ENCODE results near the gene TAX1BP1. TPM values are rescaled to one million over a fixed set of nuclear protein-coding genes. Genes with fewer than 3 reads are reported as not detected.

The TAX1BP1 gene
- total and polyA plus RNA-seq, 2 experiments from 2014 or later = 56.5 to 87.9 TPM

- TF ChIP-seq ZNF114 (CRISPR knock-in tag; IDR thresholded peaks at IDR 0.05) (no peak), CTCF (conservative IDR thresholded peaks at IDR 0.05; ENCODE audit: low read depth in 2 of 2) (no peak), STAT1 (IDR thresholded peaks at IDR 0.05; ENCODE audit: unreplicated experiment) (no peak), ZNF331 (CRISPR knock-in tag; IDR thresholded peaks at IDR 0.05; ENCODE audit: low read depth) (no peak), JUNB (IDR thresholded peaks at IDR 0.05; ENCODE audit: unreplicated experiment) (no peak), EZH2phosphoT487 (IDR thresholded peaks at IDR 0.05; ENCODE audit: unreplicated experiment) (no peak), POLR2AphosphoS5 (IDR thresholded peaks at IDR 0.05; ENCODE audit: low read depth) (no peak), REST (IDR thresholded peaks at IDR 0.05; ENCODE audit: unreplicated experiment) (no peak), ETS1 (IDR thresholded peaks at IDR 0.05) (no peak)
Measured at GRCh38 chr7:27873981-27874957, 134.3 kb downstream of the TAX1BP1 start (continued).

GRCh38 chr7:27875061-27875460 is 135.1 kb downstream of the TAX1BP1 start:
- Histone ChIP-seq H3K4me2 (no peak overlapping the region), H3K27me3 (ENCODE audit: insufficient read depth) (no peaks in the 10 kb centered on the region), H3K4me3 (no peak overlapping the region), H3K79me2 (replicated peaks; ENCODE audit: insufficient read depth) (no peaks in the 10 kb centered on the region), H3K9me2 (ENCODE audit: insufficient read depth) (0 out of 2 replicates have a peak, but pooled peaks cover 7% of the 10 kb centered on the region), H2AFZ (no peak overlapping the region), H4K20me1 (replicated peaks; ENCODE audit: insufficient read depth) (no peaks in the 10 kb centered on the region; the same call in 1 of the 2 replicates), H3K4me1 (ENCODE audit: insufficient read depth) (no peaks in the 10 kb centered on the region; the same call in none of the 2 replicates), H3K27ac (ENCODE audit: low read depth) (no peak overlapping the region), H3F3A (replicated peaks; ENCODE audit: low read depth) (no peaks in the 10 kb centered on the region), H3K36me3 (ENCODE audit: insufficient read depth) (no peaks in the 10 kb centered on the region)
- Mint-ChIP-seq H3K27ac (no peak overlapping the region), H3K4me3 (no peak overlapping the region), H3K27me3 (ENCODE audit: insufficient read depth, low read depth, poor library complexity) (peaks cover 7% of the 10 kb centered on the region), H3K4me1 (peaks cover 15% of the 10 kb centered on the region), H3K36me3 (ENCODE audit: low read depth) (no peaks in the 10 kb centered on the region), H3K9me3 (no peaks in the 10 kb centered on the region)
- no peak for DNase-seq (ENCODE audit: low spot score)
- ATAC-seq = no peak
- TF ChIP-seq ZNF114 (CRISPR knock-in tag; IDR thresholded peaks at IDR 0.05) (no peak), ZNF331 (CRISPR knock-in tag; IDR thresholded peaks at IDR 0.05; ENCODE audit: low read depth) (no peak), ZNF462 (CRISPR knock-in tag; IDR thresholded peaks at IDR 0.05) (no peak), NANOG (IDR thresholded peaks at IDR 0.05; ENCODE audit: borderline replicate concordance) (no peak), STAT1 (IDR thresholded peaks at IDR 0.05; ENCODE audit: unreplicated experiment) (no peak)
